BLaER1 (cell line): ENCODE data around the gene GPS1.

Experiments
- H3K27ac ChIP-seq: shearing (Covaris generic); formaldehyde crosslinking; 2 replicates; pipeline ENCODE4 v1.8.1; 2022
- H3K27me3 ChIP-seq: shearing (Covaris generic); formaldehyde crosslinking; 2 replicates; pipeline ENCODE4 v1.8.1; 2022
- H3K36me3 ChIP-seq: shearing (Covaris generic); formaldehyde crosslinking; 2 replicates; pipeline ENCODE4 v1.8.1; 2022
- H3K4me1 ChIP-seq: shearing (Covaris generic); formaldehyde crosslinking; 2 replicates; pipeline ENCODE4 v1.8.1; 2022
- H3K4me2 ChIP-seq: shearing (Covaris generic); formaldehyde crosslinking; 2 replicates; pipeline ENCODE4 v1.8.1; 2022
- H3K4me3 ChIP-seq: shearing (Covaris generic); formaldehyde crosslinking; 2 replicates; pipeline ENCODE4 v1.8.1; 2022
- H3K9ac ChIP-seq: shearing (Covaris generic); formaldehyde crosslinking; 2 replicates; pipeline ENCODE4 v1.8.1; 2022
- H3K9me3 ChIP-seq: shearing (Covaris generic); formaldehyde crosslinking; 2 replicates; pipeline ENCODE4 v1.8.1; 2022
- H4K20me1 ChIP-seq: shearing (Covaris generic); formaldehyde crosslinking; 2 replicates; pipeline ENCODE4 v1.8.1; 2022
- Cebpa-rat ChIP-seq: shearing (Covaris generic); IDR thresholded peaks from 2 replicates; pipeline ENCODE4 v1.8.1; 2022

GPS1 gene

GRCh38 chr17:82014432-82014831 lies 37.3 kb upstream of the GPS1 start:
- no peak for TF ChIP-seq Cebpa-rat
- H3K4me3 ChIP-seq: no peak overlapping the region
- H4K20me1 ChIP-seq: peaks cover 45% of the 10 kb centered on the region
- peak overlapping the region; percentile 56 for H3K9ac ChIP-seq
- peak overlapping the region; percentile 49; the same call in 1 of the 2 replicates for H3K27ac ChIP-seq
- H3K4me2 ChIP-seq: peak overlapping the region; percentile 85
- peaks cover 23% of the 10 kb centered on the region for H3K36me3 ChIP-seq
- H3K4me1 ChIP-seq: peaks cover 53% of the 10 kb centered on the region
- no peaks in the 10 kb centered on the region for H3K9me3 ChIP-seq
- H3K27me3 ChIP-seq: peaks cover 38% of the 10 kb centered on the region

GRCh38 chr17:82014971-82015310 lies 36.8 kb upstream of the GPS1 start:
- Histone ChIP-seq H3K4me2 (peak overlapping the region; percentile 85), H3K27ac (peak overlapping the region; percentile 49; the same call in 1 of the 2 replicates), H3K9me3 (no peaks in the 10 kb centered on the region), H3K9ac (peak overlapping the region; percentile 56), H3K36me3 (peaks cover 24% of the 10 kb centered on the region), H3K4me3 (no peak overlapping the region), H4K20me1 (peaks cover 48% of the 10 kb centered on the region), H3K4me1 (peaks cover 53% of the 10 kb centered on the region), H3K27me3 (peaks cover 38% of the 10 kb centered on the region)
- TF ChIP-seq Cebpa-rat: no peak

GRCh38 chr17:82015311-82015971 lies 36.3 kb upstream of the GPS1 start:
- Histone ChIP-seq H3K36me3 (peaks cover 24% of the 10 kb centered on the region), H3K9me3 (no peaks in the 10 kb centered on the region), H3K9ac (peak overlapping the region; percentile 56), H3K27me3 (peaks cover 38% of the 10 kb centered on the region), H3K27ac (no peak overlapping the region), H3K4me3 (no peak overlapping the region), H3K4me2 (peak overlapping the region; percentile 85), H4K20me1 (peaks cover 53% of the 10 kb centered on the region), H3K4me1 (peaks cover 57% of the 10 kb centered on the region)
- no peak for TF ChIP-seq Cebpa-rat

- Histone ChIP-seq H3K4me1 (peaks cover 58% of the 10 kb centered on the region), H3K27me3 (peaks cover 38% of the 10 kb centered on the region), H3K4me2 (no peak overlapping the region), H3K9ac (no peak overlapping the region), H3K9me3 (no peaks in the 10 kb centered on the region), H3K36me3 (peaks cover 24% of the 10 kb centered on the region), H4K20me1 (peaks cover 62% of the 10 kb centered on the region), H3K4me3 (no peak overlapping the region), H3K27ac (no peak overlapping the region)
- no peak for TF ChIP-seq Cebpa-rat
Observed at GRCh38 chr17:82016061-82016874, 35.4 kb upstream of the GPS1 start.

- Histone ChIP-seq H3K4me2 (no peak overlapping the region), H4K20me1 (peaks cover 62% of the 10 kb centered on the region), H3K4me3 (no peak overlapping the region), H3K27ac (no peak overlapping the region), H3K9ac (no peak overlapping the region), H3K9me3 (no peaks in the 10 kb centered on the region), H3K36me3 (peaks cover 24% of the 10 kb centered on the region), H3K27me3 (peaks cover 33% of the 10 kb centered on the region), H3K4me1 (peaks cover 58% of the 10 kb centered on the region)
- no peak for TF ChIP-seq Cebpa-rat
Observed at GRCh38 chr17:82016875-82017459, 34.7 kb upstream of the GPS1 start.

GRCh38 chr17:82017612-82018151 lies 34.0 kb upstream of the GPS1 start:
- no peak for TF ChIP-seq Cebpa-rat
- Histone ChIP-seq H4K20me1 (peaks cover 58% of the 10 kb centered on the region), H3K27me3 (peaks cover 26% of the 10 kb centered on the region), H3K4me1 (peaks cover 53% of the 10 kb centered on the region), H3K4me2 (no peak overlapping the region), H3K9me3 (no peaks in the 10 kb centered on the region), H3K36me3 (peaks cover 24% of the 10 kb centered on the region), H3K27ac (no peak overlapping the region), H3K9ac (no peak overlapping the region), H3K4me3 (no peak overlapping the region)

- no peak overlapping the region for H3K4me3 ChIP-seq
- no peaks in the 10 kb centered on the region for H3K9me3 ChIP-seq
- H3K4me1 ChIP-seq: peaks cover 46% of the 10 kb centered on the region
- no peak for TF ChIP-seq Cebpa-rat
- H3K27ac ChIP-seq: no peak overlapping the region
- H3K4me2 ChIP-seq: no peak overlapping the region
- H3K9ac ChIP-seq: no peak overlapping the region
- peaks cover 51% of the 10 kb centered on the region for H4K20me1 ChIP-seq
- H3K27me3 ChIP-seq: peaks cover 19% of the 10 kb centered on the region
- peaks cover 24% of the 10 kb centered on the region for H3K36me3 ChIP-seq
Observed at GRCh38 chr17:82018152-82018988, 33.3 kb upstream of the GPS1 start.

- no peak for TF ChIP-seq Cebpa-rat
- Histone ChIP-seq H3K4me3 (no peak overlapping the region), H3K4me2 (no peak overlapping the region), H3K36me3 (peaks cover 24% of the 10 kb centered on the region), H3K27me3 (peaks cover 11% of the 10 kb centered on the region; the same call in 1 of the 2 replicates), H3K9ac (no peak overlapping the region), H4K20me1 (peaks cover 43% of the 10 kb centered on the region), H3K27ac (no peak overlapping the region), H3K4me1 (peaks cover 45% of the 10 kb centered on the region), H3K9me3 (no peaks in the 10 kb centered on the region)
Observed at GRCh38 chr17:82018989-82019689, 32.6 kb upstream of the GPS1 start.
